Prostate gland (tissue), 2 donors: ENCODE results near the gene RIOK3. TPM values are rescaled to one million over a fixed set of nuclear protein-coding genes. Genes with fewer than 3 reads are reported as not detected.
A peak's percentile ranks its signal among the peaks of the same experiment; 100 is the strongest.

Experiments
- DNase-seq: peaks from one replicate; pipeline ENCODE4 v3.0.0-alpha.2; 2019; ENCODE audit warnings: low spot score
- H3K27ac ChIP-seq, 2 donors: fragments of 200-600 bp; sonication (generic); 2 replicates each; pipeline ENCODE4 v1.5.1; 2017 to 2019
- H3K27me3 ChIP-seq: fragments of 200-600 bp; sonication (generic); replicated peaks from 2 replicates; pipeline ENCODE4 v1.5.1; 2019; ENCODE audit not compliant: insufficient read depth
- H3K36me3 ChIP-seq, 2 donors: fragments of 200-600 bp; sonication (generic); 1 replicate in 1 of 2; 2 replicates in 1 of 2; pipeline versions ENCODE4 v1.5.1 to v1.8.1; 2017 to 2019
- H3K4me1 ChIP-seq: fragments of 200-600 bp; sonication (generic); replicated peaks from 2 replicates; pipeline ENCODE4 v1.5.1; 2019
- H3K4me3 ChIP-seq, 2 donors: fragments of 200-600 bp; sonication (generic); 2 replicates each; pipeline ENCODE4 v1.5.1; 2017 to 2019
- H3K9me3 ChIP-seq: fragments of 200-600 bp; sonication (generic); 2 replicates; pipeline ENCODE4 v1.5.1; 2017
- POLR2A ChIP-seq: fragments of 450-650 bp; IDR thresholded peaks from one replicate; pipeline ENCODE4 v1.6.1; 2016; ENCODE audit warnings: antibody characterized with exemption, mild to moderate bottlenecking
- POLR2AphosphoS5 ChIP-seq: sonication (generic); formaldehyde crosslinking; IDR thresholded peaks from one replicate; pipeline ENCODE4 v1.6.1; 2017; ENCODE audit warnings: antibody characterized with exemption
- WGBS: methylation state at CpG from one replicate; pipeline ENCODE4 v1.1.5; 2018; 5-methylcytosine and 5-hydroxymethylcytosine counted together
- intact Hi-C: fragments of 100-400 bp; cut with DNase I; formaldehyde crosslinking; loops from one replicate; pipeline ENCODE4 v1.14.2; 2022
- total RNA-seq, 2 donors: library from RNA; depleted of rRNA; stranded (reverse); fragments of >200 nt; gene quantifications; one replicate each; pipeline ENCODE4 v1.1.0, GENCODE V29; 2016
- TF ChIP-seq, protein P1 (sequence below), 4 experiments: fragments of 200-600 bp in 2 of 4; fragments of 450-650 bp in 2 of 4; sonication (generic) in 2 of 4; IDR thresholded peaks; 1 replicate in 3 of 4; 2 replicates in 1 of 4; pipeline ENCODE4 v1.5.1; 2016 to 2019; ENCODE audit warnings: antibody characterized with exemption in 4 of 4, mild to moderate bottlenecking in 2 of 4, moderate library complexity in 2 of 4

Gene RIOK3
- total RNA-seq, 2 donors from 2014 or later = 40.6 to 44.6 TPM

DNA sequence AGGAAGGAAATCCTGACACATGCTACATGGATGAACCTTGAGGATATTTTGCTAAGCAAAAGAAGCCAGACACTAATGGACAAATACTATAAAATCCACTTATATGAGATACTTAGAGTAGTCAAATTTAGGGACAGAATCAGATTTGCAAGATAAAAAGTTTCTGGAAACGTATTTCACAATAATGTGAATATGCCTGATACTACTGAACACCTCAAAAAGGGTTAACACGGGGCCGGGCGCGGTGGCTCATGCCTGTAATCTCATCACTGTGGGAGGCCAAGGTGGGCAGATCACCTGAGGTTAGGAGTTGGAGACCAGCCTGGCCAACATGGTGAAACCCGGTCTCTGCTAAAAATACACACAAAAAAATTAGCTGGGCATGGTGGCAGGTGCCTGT, 48.5 kb downstream of the RIOK3 start:
- H3K4me1 ChIP-seq = no peaks in the 10 kb centered on the region
- 88% methylated on average over 6 of the region's 6 CpGs for WGBS
- intact Hi-C loops = loop anchor here (5.0 to 10.0 kb wide), 3 partner anchors 64 to 367 kb away; partner anchors contain the start of genes CABLES1 and NPC1
- H3K9me3 ChIP-seq = no peaks in the 10 kb centered on the region
- no peak for DNase-seq
- TF ChIP-seq POLR2AphosphoS5 (no peak), POLR2A (no peak)
- TF ChIP-seq, protein P1, sequence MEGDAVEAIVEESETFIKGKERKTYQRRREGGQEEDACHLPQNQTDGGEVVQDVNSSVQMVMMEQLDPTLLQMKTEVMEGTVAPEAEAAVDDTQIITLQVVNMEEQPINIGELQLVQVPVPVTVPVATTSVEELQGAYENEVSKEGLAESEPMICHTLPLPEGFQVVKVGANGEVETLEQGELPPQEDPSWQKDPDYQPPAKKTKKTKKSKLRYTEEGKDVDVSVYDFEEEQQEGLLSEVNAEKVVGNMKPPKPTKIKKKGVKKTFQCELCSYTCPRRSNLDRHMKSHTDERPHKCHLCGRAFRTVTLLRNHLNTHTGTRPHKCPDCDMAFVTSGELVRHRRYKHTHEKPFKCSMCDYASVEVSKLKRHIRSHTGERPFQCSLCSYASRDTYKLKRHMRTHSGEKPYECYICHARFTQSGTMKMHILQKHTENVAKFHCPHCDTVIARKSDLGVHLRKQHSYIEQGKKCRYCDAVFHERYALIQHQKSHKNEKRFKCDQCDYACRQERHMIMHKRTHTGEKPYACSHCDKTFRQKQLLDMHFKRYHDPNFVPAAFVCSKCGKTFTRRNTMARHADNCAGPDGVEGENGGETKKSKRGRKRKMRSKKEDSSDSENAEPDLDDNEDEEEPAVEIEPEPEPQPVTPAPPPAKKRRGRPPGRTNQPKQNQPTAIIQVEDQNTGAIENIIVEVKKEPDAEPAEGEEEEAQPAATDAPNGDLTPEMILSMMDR (IDR thresholded peaks at IDR 0.05) = no peak
- no peak overlapping the region for H3K4me3 ChIP-seq
- no peak overlapping the region for H3K27ac ChIP-seq
- no peaks in the 10 kb centered on the region for H3K36me3 ChIP-seq
- no peaks in the 10 kb centered on the region for H3K27me3 ChIP-seq

DNA sequence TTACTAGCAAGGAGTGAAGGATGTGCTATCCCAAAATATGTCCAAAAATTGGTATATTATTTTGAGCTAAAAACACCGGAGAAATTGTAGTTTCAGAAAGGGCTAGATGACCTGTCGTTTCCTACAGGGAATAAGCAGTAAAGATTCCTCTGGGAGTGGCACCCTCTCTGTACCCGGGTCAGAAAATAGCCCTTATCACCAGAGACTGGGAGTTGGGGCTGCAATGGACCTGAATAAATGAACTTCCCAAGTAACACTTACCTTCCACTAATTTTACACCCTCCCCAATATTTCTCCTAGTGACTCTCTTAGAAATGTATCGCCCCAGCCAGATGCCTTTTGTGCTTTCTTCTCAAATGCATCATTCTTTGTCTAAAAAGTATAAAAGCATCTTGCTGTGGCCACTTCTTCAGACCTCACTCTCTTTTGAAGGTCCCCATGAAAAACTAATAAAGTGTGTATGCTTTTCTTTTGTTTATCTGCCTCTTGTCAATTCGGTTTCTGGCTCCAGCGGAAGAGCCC, 49.5 kb downstream of the RIOK3 start:
- Histone ChIP-seq H3K4me3 (peak overlapping the region; percentile 79 to 90), H3K27ac (peak overlapping the region; percentile 91 to 92), H3K27me3 (no peaks in the 10 kb centered on the region), H3K9me3 (no peaks in the 10 kb centered on the region), H3K4me1 (no peaks in the 10 kb centered on the region), H3K36me3 (no peaks in the 10 kb centered on the region)
- intact Hi-C loops = loop anchor here (5.0 to 10.0 kb wide), 3 partner anchors 65 to 368 kb away; partner anchors contain the start of genes CABLES1 and NPC1
- no peak for DNase-seq
- 23% methylated on average over 6 of the region's 6 CpGs for WGBS
- no peak for TF ChIP-seq POLR2A
- TF ChIP-seq, protein P1 (IDR thresholded peaks at IDR 0.05) = no peak
- TF ChIP-seq POLR2AphosphoS5 = no peak

DNA sequence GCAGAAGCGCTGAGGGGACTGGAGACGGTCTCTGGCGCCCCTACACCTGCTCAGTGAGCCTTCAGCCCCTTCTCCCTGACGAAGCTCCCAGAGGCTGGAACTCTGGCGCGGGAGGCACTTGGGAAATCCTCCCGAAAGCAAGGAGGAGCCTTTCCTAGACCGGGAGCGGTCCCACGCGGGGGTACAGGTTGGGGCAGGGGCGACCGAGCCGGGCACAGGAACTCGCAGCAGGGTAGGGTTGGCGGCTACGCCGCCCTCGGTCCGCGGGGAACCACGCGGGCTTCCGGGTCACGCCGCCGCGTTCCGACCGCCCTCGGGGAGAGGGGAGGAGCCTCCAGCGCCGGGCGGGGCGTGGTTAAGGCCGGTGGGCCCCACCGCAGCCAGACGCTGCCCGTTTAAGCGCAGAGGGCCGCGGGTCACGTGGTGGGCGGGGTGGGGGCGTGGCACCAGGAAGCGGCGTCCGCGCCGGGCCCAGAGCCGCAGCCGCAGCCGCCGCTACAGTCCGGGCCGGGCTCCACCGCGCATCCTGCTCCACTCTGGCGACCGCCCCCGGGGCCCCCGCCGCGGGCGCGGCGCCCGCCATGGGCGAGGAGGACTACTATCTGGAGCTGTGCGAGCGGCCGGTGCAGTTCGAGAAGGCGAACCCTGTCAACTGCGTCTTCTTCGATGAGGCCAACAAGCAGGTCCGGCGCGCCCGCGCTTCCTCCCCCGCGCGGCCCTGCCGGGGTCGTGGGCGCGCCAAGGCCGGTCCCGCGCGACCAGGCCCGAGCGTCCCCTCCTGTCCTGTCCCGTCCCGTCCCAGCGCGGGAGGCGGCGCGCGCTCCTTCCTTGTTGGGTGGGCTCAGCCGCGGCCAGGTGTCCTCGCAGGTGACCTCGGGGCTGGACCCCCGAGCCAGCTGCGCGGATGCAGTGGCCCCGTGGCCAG, 50.2 kb downstream of the RIOK3 start, which contains the start of gene RMC1:
TSS of gene RMC1 (plus strand) at position 474 of the 925 bp plus-strand sequence. CDS start at position 582, 108 bp downstream.
- Histone ChIP-seq H3K4me3 (peak within 1 kb of the TSS; percentile 79 to 90), H3K9me3 (no peaks in the 10 kb centered on the region), H3K27me3 (no peaks in the 10 kb centered on the region), H3K4me1 (no peaks in the 10 kb centered on the region), H3K27ac (peak within 1 kb of the TSS; percentile 91 to 92), H3K36me3 (no peaks in the 10 kb centered on the region)
- intact Hi-C loops = loop anchor here (5.0 to 10.0 kb wide), 3 partner anchors 66 to 368 kb away; partner anchors contain the start of genes CABLES1 and NPC1
- under 1% methylated on average over 75 of the region's 110 CpGs for WGBS
- DNase-seq = peak; percentile 93
- TF ChIP-seq POLR2AphosphoS5 (peak; percentile 87), POLR2A (peak; percentile 72)
- TF ChIP-seq, protein P1 (IDR thresholded peaks at IDR 0.05) = peak in 2 of 4 experiments; percentile 12 to 32

DNA sequence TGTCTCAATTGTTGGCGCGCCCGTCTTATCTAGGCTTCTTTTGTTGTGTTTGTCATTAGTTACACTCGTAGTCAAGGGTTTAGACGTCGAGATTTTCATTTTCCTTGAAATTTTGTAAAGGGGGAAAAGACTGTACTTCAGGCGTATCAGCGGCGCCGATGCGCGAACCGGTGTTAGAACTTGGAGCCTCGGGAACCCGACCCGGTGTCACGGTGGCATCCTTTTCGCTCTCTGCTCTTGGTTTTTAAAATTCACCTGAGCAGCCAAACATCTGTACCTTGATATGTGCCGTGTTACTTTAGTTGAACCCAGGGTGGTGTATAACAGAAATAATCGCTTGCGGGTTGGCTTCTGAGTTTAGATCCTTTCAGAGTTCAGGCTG, 50.9 kb downstream of the RIOK3 start:
- peak overlapping the region; percentile 79 to 90 for H3K4me3 ChIP-seq
- H3K27ac ChIP-seq = peak overlapping the region; percentile 9 to 91
- no peaks in the 10 kb centered on the region for H3K36me3 ChIP-seq
- no peaks in the 10 kb centered on the region for H3K9me3 ChIP-seq
- intact Hi-C loops = loop anchor here (2.0 to 10.0 kb wide), 4 partner anchors 51 to 369 kb away; partner anchors contain the start of genes CABLES1, NPC1 and RIOK3
- H3K4me1 ChIP-seq = no peaks in the 10 kb centered on the region
- H3K27me3 ChIP-seq = no peaks in the 10 kb centered on the region
- TF ChIP-seq, protein P1 (IDR thresholded peaks at IDR 0.05) = no peak
- WGBS = 4% methylated on average over 21 of the region's 21 CpGs
- no peak for DNase-seq
